Suprapubic skin (tissue), 4 donors: ENCODE data around the gene MIPOL1. TPM values are rescaled to one million over a fixed set of nuclear protein-coding genes. Genes with fewer than 3 reads are reported as not detected.

ENCODE experiments used
- DNase-seq, 2 donors: peaks; one replicate each; pipeline ENCODE4 v3.0.0-alpha.2; 2019; ENCODE audit warnings: low spot score in 2 of 2
- H3K27ac ChIP-seq: fragments of 200-600 bp; sonication (generic); one replicate; pipeline ENCODE4 v1.5.1; 2019
- H3K27me3 ChIP-seq: fragments of 200-600 bp; sonication (generic); one replicate; pipeline ENCODE4 v1.5.1; 2019
- H3K36me3 ChIP-seq: fragments of 200-600 bp; sonication (generic); one replicate; pipeline ENCODE4 v1.5.1; 2019
- H3K4me1 ChIP-seq: fragments of 200-600 bp; sonication (generic); one replicate; pipeline ENCODE4 v1.5.1; 2019
- H3K4me3 ChIP-seq: fragments of 200-600 bp; sonication (generic); one replicate; pipeline ENCODE4 v1.5.1; 2019; ENCODE audit warnings: mild to moderate bottlenecking
- H3K9me3 ChIP-seq: fragments of 200-600 bp; sonication (generic); one replicate; pipeline ENCODE4 v1.5.1; 2019
- EP300 ChIP-seq: sonication (generic); formaldehyde crosslinking; IDR thresholded peaks from one replicate; pipeline ENCODE4 v1.6.1; 2017; ENCODE audit warnings: antibody characterized with exemption
- POLR2A ChIP-seq, 2 donors: fragments of 450-650 bp; IDR thresholded peaks; one replicate each; pipeline ENCODE4 v1.6.1; 2017; ENCODE audit warnings: antibody characterized with exemption in 2 of 2, mild to moderate bottlenecking in 2 of 2, moderate library complexity in 2 of 2
- POLR2AphosphoS5 ChIP-seq, 3 donors: sonication (generic); formaldehyde crosslinking; IDR thresholded peaks; one replicate each; pipeline ENCODE4 v1.6.1; 2017; ENCODE audit warnings: antibody characterized with exemption in 3 of 3
- WGBS: methylation state at CpG from one replicate; pipeline ENCODE4 v1.1.5; 2018; 5-methylcytosine and 5-hydroxymethylcytosine counted together
- total RNA-seq, 4 donors: library from RNA; depleted of rRNA; stranded (reverse); fragments of >200 nt; gene quantifications; one replicate each; pipeline ENCODE4 v1.1.0, GENCODE V29; 2016
- TF ChIP-seq, protein P1 (sequence below), 2 donors: fragments of 200-600 bp in 1 of 2; fragments of 450-650 bp in 1 of 2; sonication (generic) in 1 of 2; IDR thresholded peaks; one replicate each; pipeline ENCODE4 v1.5.1; 2016 to 2019; ENCODE audit warnings: antibody characterized with exemption in 2 of 2, mild to moderate bottlenecking in 1 of 2, moderate library complexity in 1 of 2

MIPOL1 gene
- total RNA-seq, 4 donors from 2014 or later, result 3.5 to 12.7 (median 7.6) TPM

DNA sequence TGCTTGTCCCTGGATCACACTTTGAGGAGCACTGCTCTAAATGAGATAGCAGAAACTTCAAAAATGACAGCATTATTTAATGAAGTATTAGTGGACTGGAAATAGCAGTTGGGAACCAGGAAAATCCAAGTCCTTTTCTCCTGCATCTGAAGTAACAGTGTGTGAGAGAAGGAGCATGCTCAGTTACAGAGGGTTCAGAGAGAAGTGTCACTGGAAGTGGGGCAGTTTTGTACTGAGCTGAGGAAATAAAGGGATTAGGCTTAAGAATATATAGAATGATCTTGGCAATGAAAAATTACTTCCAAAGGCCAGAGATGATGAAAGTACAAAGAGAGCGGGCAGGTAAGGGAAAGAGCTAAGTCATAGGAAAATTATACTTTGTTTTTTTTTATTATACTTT lies 130.9 kb downstream of the MIPOL1 start:
- WGBS, result 92% methylated on average over 1 of the region's 1 CpG
- H3K27me3 ChIP-seq, result no peaks in the 10 kb centered on the region
- H3K4me1 ChIP-seq, result no peaks in the 10 kb centered on the region
- H3K4me3 ChIP-seq, result no peak overlapping the region
- TF ChIP-seq, protein P1, sequence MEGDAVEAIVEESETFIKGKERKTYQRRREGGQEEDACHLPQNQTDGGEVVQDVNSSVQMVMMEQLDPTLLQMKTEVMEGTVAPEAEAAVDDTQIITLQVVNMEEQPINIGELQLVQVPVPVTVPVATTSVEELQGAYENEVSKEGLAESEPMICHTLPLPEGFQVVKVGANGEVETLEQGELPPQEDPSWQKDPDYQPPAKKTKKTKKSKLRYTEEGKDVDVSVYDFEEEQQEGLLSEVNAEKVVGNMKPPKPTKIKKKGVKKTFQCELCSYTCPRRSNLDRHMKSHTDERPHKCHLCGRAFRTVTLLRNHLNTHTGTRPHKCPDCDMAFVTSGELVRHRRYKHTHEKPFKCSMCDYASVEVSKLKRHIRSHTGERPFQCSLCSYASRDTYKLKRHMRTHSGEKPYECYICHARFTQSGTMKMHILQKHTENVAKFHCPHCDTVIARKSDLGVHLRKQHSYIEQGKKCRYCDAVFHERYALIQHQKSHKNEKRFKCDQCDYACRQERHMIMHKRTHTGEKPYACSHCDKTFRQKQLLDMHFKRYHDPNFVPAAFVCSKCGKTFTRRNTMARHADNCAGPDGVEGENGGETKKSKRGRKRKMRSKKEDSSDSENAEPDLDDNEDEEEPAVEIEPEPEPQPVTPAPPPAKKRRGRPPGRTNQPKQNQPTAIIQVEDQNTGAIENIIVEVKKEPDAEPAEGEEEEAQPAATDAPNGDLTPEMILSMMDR (IDR thresholded peaks at IDR 0.05), result no peak
- TF ChIP-seq POLR2AphosphoS5 (IDR thresholded peaks at IDR 0.05) (no peak), POLR2A (IDR thresholded peaks at IDR 0.05) (no peak), EP300 (no peak)
- peaks cover 4% of the 10 kb centered on the region for H3K9me3 ChIP-seq
- DNase-seq, result no peak
- H3K36me3 ChIP-seq, result no peaks in the 10 kb centered on the region
- no peak overlapping the region for H3K27ac ChIP-seq

DNA sequence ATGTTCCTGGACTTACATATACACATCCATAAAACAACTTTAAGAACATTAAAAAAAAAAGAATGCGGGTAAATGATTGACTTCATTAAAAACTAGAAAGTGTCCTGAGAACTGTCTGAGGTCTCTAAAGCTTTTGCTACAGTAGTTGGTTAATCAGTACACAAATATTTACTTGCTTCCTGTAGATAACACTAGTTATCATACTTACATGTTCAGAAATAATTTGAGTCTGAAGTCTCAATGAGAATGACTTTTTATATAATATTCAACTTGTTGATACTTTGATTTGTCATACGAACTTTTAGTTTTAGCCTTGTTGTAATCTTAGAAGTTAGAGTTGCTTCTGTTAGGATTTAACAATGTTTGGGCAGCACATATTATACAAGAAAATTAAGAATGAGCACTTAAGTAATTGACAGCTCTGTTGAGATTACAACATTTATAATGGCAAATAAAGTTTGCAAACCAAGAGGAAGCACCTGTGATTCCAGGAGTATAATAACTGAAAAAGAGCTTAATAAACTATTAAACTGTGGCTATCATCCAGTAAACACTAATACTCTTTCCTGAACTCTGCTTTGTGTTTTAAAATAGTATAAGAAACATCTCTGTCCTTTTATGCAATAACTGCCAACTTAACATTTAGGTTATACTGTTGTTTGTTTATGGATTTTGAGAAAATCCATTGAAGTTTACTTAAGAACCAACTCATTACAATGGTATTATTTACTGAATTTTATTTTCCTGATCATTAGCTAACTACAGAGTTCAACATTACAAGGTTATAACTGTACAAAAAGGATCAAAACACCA lies 131.7 kb downstream of the MIPOL1 start:
- Histone ChIP-seq H3K4me3 (no peak overlapping the region), H3K9me3 (peaks cover 4% of the 10 kb centered on the region), H3K27me3 (no peaks in the 10 kb centered on the region), H3K4me1 (no peaks in the 10 kb centered on the region), H3K27ac (no peak overlapping the region), H3K36me3 (no peaks in the 10 kb centered on the region)
- TF ChIP-seq POLR2A (IDR thresholded peaks at IDR 0.05), result no peak
- no peak for TF ChIP-seq POLR2AphosphoS5 (IDR thresholded peaks at IDR 0.05)
- TF ChIP-seq EP300, result no peak
- TF ChIP-seq, protein P1 (IDR thresholded peaks at IDR 0.05), result no peak
- no peak for DNase-seq
- WGBS, result 82% methylated on average over 2 of the region's 2 CpGs

DNA sequence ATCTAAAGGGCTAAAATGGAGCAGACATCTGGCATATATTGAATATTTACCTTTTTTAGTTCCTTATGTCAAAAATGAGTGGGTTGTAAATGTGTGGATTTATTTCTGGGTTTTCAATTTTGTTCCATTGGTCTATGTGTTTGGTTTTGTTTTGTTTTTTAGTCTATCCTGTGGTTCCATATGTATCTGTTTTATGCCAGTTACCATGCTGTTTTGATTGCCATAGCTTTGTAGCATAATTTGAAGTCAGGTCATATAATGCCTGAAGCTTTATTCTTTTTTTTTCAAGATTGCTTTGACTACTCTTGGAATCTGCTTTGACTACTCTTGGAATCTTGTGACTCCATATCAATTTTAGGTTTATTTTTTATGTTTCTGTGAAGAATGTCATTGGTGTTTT lies 133.2 kb downstream of the MIPOL1 start:
- TF ChIP-seq EP300 (no peak), POLR2A (IDR thresholded peaks at IDR 0.05) (no peak), POLR2AphosphoS5 (IDR thresholded peaks at IDR 0.05) (no peak)
- TF ChIP-seq, protein P1 (IDR thresholded peaks at IDR 0.05), result no peak
- H3K27me3 ChIP-seq, result no peaks in the 10 kb centered on the region
- no peak overlapping the region for H3K27ac ChIP-seq
- no peak for DNase-seq
- no peaks in the 10 kb centered on the region for H3K4me1 ChIP-seq
- H3K9me3 ChIP-seq, result peaks cover 4% of the 10 kb centered on the region
- no peak overlapping the region for H3K4me3 ChIP-seq
- H3K36me3 ChIP-seq, result no peaks in the 10 kb centered on the region

DNA sequence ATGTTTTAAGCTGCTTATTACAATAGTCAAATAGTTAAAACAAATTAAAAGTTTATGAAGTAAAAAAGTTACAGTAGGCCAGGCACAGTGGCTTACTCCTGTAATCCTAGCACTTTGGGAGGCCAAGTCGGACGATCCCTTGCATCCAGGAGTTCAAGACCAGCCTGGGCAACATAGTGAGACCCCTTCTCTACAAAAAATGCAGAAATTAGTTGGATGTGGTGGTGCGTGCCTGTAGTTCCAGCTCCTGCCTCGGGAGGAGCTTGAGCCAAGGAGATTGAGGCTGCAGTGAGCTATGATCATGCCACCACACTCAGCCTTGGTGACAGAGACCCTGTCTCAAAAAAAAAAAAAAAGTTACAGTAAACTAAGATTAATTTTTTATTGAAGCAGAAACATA lies 142.6 kb downstream of the MIPOL1 start:
- no peak overlapping the region for H3K27ac ChIP-seq
- H3K9me3 ChIP-seq, result no peaks in the 10 kb centered on the region
- no peaks in the 10 kb centered on the region for H3K4me1 ChIP-seq
- DNase-seq, result no peak
- no peak overlapping the region for H3K4me3 ChIP-seq
- no peaks in the 10 kb centered on the region for H3K36me3 ChIP-seq
- 87% methylated on average over 4 of the region's 4 CpGs for WGBS
- H3K27me3 ChIP-seq, result no peaks in the 10 kb centered on the region
- TF ChIP-seq POLR2AphosphoS5 (IDR thresholded peaks at IDR 0.05) (no peak), EP300 (no peak), POLR2A (IDR thresholded peaks at IDR 0.05) (no peak)
- TF ChIP-seq, protein P1 (IDR thresholded peaks at IDR 0.05), result no peak

DNA sequence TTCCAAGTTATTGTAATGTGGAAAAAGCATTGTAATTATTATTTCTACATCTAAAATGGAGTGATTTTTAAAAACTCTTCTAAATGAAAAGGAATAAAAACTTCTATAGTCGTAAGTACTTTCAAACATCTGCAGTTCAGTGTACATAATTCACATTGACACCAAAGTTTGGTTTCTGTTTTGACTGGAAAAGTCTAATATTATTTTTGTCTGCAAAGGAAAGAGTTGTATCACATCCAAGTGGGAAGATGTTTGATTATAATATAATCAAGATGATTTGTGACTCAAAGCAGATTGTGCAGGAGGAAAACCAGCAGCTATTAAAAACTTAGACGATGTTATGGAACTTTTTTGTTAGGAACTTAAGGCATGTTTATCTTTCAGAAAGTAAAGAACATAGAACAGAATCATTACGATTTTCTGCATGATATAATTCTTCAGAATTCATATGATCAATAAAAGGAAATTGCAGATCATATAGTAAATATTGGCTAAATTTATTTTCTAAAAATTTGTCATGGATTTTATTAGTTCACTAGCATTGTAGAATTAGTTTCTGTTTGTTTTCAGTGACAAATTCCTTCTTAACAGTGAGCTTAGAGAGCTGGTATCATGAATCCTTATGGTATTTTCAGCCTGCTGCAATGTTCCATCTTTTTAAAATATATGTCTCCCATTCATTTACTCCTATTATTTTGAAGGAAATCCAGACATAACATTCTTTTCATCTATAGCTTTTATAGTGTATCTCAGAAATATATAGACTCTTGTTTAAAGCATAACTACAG lies 145.8 kb downstream of the MIPOL1 start:
- DNase-seq, result no peak
- no peak overlapping the region for H3K27ac ChIP-seq

More for the DNA sequence above, 145.8 kb downstream of the MIPOL1 start:
- WGBS, result 34% methylated on average over 3 of the region's 3 CpGs
- TF ChIP-seq POLR2A (IDR thresholded peaks at IDR 0.05) (no peak), EP300 (no peak), POLR2AphosphoS5 (IDR thresholded peaks at IDR 0.05) (no peak)
- TF ChIP-seq, protein P1 (IDR thresholded peaks at IDR 0.05), result no peak
- H3K4me1 ChIP-seq, result no peaks in the 10 kb centered on the region
- H3K36me3 ChIP-seq, result no peaks in the 10 kb centered on the region
- no peak overlapping the region for H3K4me3 ChIP-seq
- H3K9me3 ChIP-seq, result no peaks in the 10 kb centered on the region
- no peaks in the 10 kb centered on the region for H3K27me3 ChIP-seq
